ENCODE results near the gene CXCL6. TPM values are rescaled to one million over a fixed set of nuclear protein-coding genes. Genes with fewer than 3 reads are reported as not detected.

CXCL6 gene
- total RNA-seq, 3 donors from 2014 or later, result not detected

Other genes with a start within 250 kb of the CXCL6 start
- not detected for gene RASSF6, start 216.2 kb upstream of the CXCL6 start, total RNA-seq
- gene CXCL8, start 96.1 kb upstream of the CXCL6 start, total RNA-seq, result 1 to 10 TPM; 2.5 to 4.2 (median 3.9) TPM
- gene PF4V1, start 16.6 kb downstream of the CXCL6 start, total RNA-seq, result not detected
- gene CXCL1, start 32.7 kb downstream of the CXCL6 start, total RNA-seq, result not detected
- not detected for gene PF4, start 145.3 kb downstream of the CXCL6 start, total RNA-seq
- not detected for gene PPBP, start 151.5 kb downstream of the CXCL6 start, total RNA-seq
- gene CXCL5, start 162.0 kb downstream of the CXCL6 start, total RNA-seq, result not detected
- under 1 TPM in 1 of 3 donors, not detected in 2; 0.40 TPM for gene CXCL3, start 202.0 kb downstream of the CXCL6 start, total RNA-seq